Mucosa of descending colon (tissue), 3 donors: ENCODE measurements around the gene SLC9A9. TPM values are rescaled to one million over a fixed set of nuclear protein-coding genes. Genes with fewer than 3 reads are reported as not detected.
A peak's percentile ranks its signal among the peaks of the same experiment; 100 is the strongest.

Experiments used
- ATAC-seq: fragments of 200-7000 bp; cut with Tn5 transposase; one replicate; pipeline ENCODE4 v1.9.1; 2020; ENCODE audit warnings: mild to moderate bottlenecking, moderate library complexity
- DNase-seq, 3 donors: peaks; one replicate each; pipeline ENCODE4 v3.0.0-alpha.2; 2020
- H3K36me3 ChIP-seq: fragments of 200-600 bp; one replicate; pipeline ENCODE4 v1.8.0; 2021; ENCODE audit warnings: low read depth, mild to moderate bottlenecking
- H3K4me1 ChIP-seq: fragments of 200-600 bp; one replicate; pipeline ENCODE4 v1.8.0; 2021; ENCODE audit warnings: low read depth, mild to moderate bottlenecking
- H3K4me3 ChIP-seq: fragments of 200-600 bp; one replicate; pipeline ENCODE4 v1.8.0; 2021; ENCODE audit warnings: mild to moderate bottlenecking
- H3K9me3 ChIP-seq: fragments of 200-600 bp; one replicate; pipeline ENCODE4 v1.8.0; 2021; ENCODE audit warnings: mild to moderate bottlenecking
- CTCF ChIP-seq: fragments of 200-600 bp; IDR thresholded peaks from one replicate; pipeline ENCODE4 v1.8.0; 2022; ENCODE audit warnings: antibody characterized with exemption, mild to moderate bottlenecking
- intact Hi-C, 2 donors: fragments of 100-400 bp; cut with DNase I in 1 of 2; cut with micrococcal nuclease in 1 of 2; formaldehyde crosslinking; loops; one replicate each; pipeline versions ENCODE4 v1.11.0 to v1.11.1; 2022; cut with DNase I, micrococcal nuclease
- total RNA-seq, 3 donors: library from RNA; stranded (reverse); fragmentation: NEBNext Ultra II Directional in 2 of 3; extraction: Animal tissue kit (Norgen Biotek cat#: 25700) in 2 of 3; gene quantifications; one replicate each; pipeline versions ENCODE4 v1.2.1 to v1.2.4, GENCODE V29; 2021 to 2023
- donor health status: DM: no; HTN: no; CAD: no; lungs with moderate emphysema.
- donor health status: DM: no; HTN: no; CAD: no.
- donor health status: DM: no; HTN: yes; CAD: no.

Gene SLC9A9
- total RNA-seq, 3 donors from 2014 or later, result 3.2 to 18.2 (median 6.8) TPM

GRCh38 chr3:143757691-143758090 is 90.6 kb downstream of the SLC9A9 start:
- H3K4me1 ChIP-seq, result no peaks in the 10 kb centered on the region
- intact Hi-C loops, result no loop called here
- H3K4me3 ChIP-seq, result no peak overlapping the region
- no peaks in the 10 kb centered on the region for H3K9me3 ChIP-seq
- TF ChIP-seq CTCF, result no peak
- H3K36me3 ChIP-seq, result no peaks in the 10 kb centered on the region
- DNase-seq, result no peak
- ATAC-seq, result no peak

GRCh38 chr3:143755978-143756377 is 92.3 kb downstream of the SLC9A9 start:
- ATAC-seq (no peak), DNase-seq (no peak)
- Histone ChIP-seq H3K4me3 (no peak overlapping the region), H3K9me3 (no peaks in the 10 kb centered on the region), H3K4me1 (no peaks in the 10 kb centered on the region), H3K36me3 (no peaks in the 10 kb centered on the region)
- TF ChIP-seq CTCF, result no peak
- intact Hi-C loops, result no loop called here

GRCh38 chr3:143754090-143754489 is 94.2 kb downstream of the SLC9A9 start:
- intact Hi-C loops, result no loop called here
- H3K4me3 ChIP-seq, result no peak overlapping the region
- TF ChIP-seq CTCF, result no peak

GRCh38 chr3:143753456-143753855 is 94.8 kb downstream of the SLC9A9 start:
- no peak for ATAC-seq
- no peaks in the 10 kb centered on the region for H3K36me3 ChIP-seq
- intact Hi-C loops, result no loop called here
- DNase-seq, result no peak
- TF ChIP-seq CTCF, result no peak
- no peaks in the 10 kb centered on the region for H3K4me1 ChIP-seq
- no peak overlapping the region for H3K4me3 ChIP-seq
- no peaks in the 10 kb centered on the region for H3K9me3 ChIP-seq

More at GRCh38 chr3:143754090-143754489, 94.2 kb downstream of the SLC9A9 start:
- no peak for DNase-seq
- Histone ChIP-seq H3K9me3 (no peaks in the 10 kb centered on the region), H3K36me3 (no peaks in the 10 kb centered on the region), H3K4me1 (no peaks in the 10 kb centered on the region)
- ATAC-seq, result no peak

GRCh38 chr3:143753006-143753405 is 95.3 kb downstream of the SLC9A9 start:
- no peak for TF ChIP-seq CTCF
- no peaks in the 10 kb centered on the region for H3K36me3 ChIP-seq
- DNase-seq (no peak), ATAC-seq (no peak)
- no peaks in the 10 kb centered on the region for H3K9me3 ChIP-seq
- no peak overlapping the region for H3K4me3 ChIP-seq
- H3K4me1 ChIP-seq, result no peaks in the 10 kb centered on the region
- intact Hi-C loops, result no loop called here

GRCh38 chr3:143751643-143752178 is 96.6 kb downstream of the SLC9A9 start:
- intact Hi-C loops, result no loop called here
- Histone ChIP-seq H3K4me1 (no peaks in the 10 kb centered on the region), H3K4me3 (no peak overlapping the region), H3K9me3 (no peaks in the 10 kb centered on the region), H3K36me3 (no peaks in the 10 kb centered on the region)
- DNase-seq (no peak), ATAC-seq (peak; percentile 33)
- TF ChIP-seq CTCF, result no peak
